Ishikawa (cell line): ENCODE data around the gene CACNG5.

Source experiments
- CREB1 ChIP-seq: IDR thresholded peaks from 2 replicates; pipeline ENCODE4 v1.6.1; 2012; ENCODE audit warnings: low read depth
- EGR1 ChIP-seq: IDR thresholded peaks from 2 replicates; pipeline ENCODE4 v1.6.1; 2012
- EP300 ChIP-seq: IDR thresholded peaks from 2 replicates; pipeline ENCODE4 v1.6.1; 2012; ENCODE audit warnings: borderline replicate concordance
- NFIC ChIP-seq: IDR thresholded peaks from 2 replicates; pipeline ENCODE4 v1.6.1; 2012
- TAF1 ChIP-seq: IDR thresholded peaks from 2 replicates; pipeline ENCODE4 v1.6.1; 2012; ENCODE audit warnings: low read depth, mild to moderate bottlenecking
- TEAD4 ChIP-seq: IDR thresholded peaks from 2 replicates; pipeline ENCODE4 v1.6.1; 2012
- YY1 ChIP-seq: IDR thresholded peaks from 2 replicates; pipeline ENCODE4 v1.6.1; 2012; ENCODE audit warnings: low read depth

DNA sequence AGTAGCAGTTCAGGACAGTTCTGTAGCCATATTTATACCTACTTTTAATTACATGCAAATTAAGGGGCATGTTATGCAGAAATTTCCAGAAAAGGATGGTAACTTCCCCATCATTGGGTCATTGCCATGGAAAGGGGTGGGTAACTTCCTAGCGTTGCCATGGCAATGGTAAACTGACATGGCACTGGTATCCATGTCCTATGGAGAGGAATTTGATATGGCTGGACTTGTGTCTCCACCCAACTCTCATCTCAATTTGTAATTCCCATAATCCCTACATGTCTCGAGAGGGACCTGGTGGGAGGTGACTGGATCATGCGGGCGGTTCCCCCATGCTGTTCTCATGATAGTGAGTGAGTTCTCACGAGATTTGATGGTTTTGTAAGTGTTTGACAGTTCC is 94.0 kb downstream of the CACNG5 start:
- TF ChIP-seq TAF1 (no peak), TEAD4 (no peak), CREB1 (no peak), EGR1 (no peak), EP300 (no peak), NFIC (no peak), YY1 (no peak)
